Right ventricle myocardium superior (tissue), 1 donor: ENCODE measurements around the gene UST. TPM values are rescaled to one million over a fixed set of nuclear protein-coding genes. Genes with fewer than 3 reads are reported as not detected.
"Not testable (repeated sequence)": the region's sequence is repeated elsewhere in the genome, so short reads cannot be mapped to it uniquely, and the experiment has no call there.

Experiments used
- ATAC-seq: fragments of 200-7000 bp; cut with Tn5 transposase; one replicate; pipeline ENCODE4 v1.9.1; 2020; ENCODE audit warnings: mild to moderate bottlenecking; ENCODE audit not compliant: poor library complexity
- DNase-seq: peaks from one replicate; pipeline ENCODE4 v3.0.0-alpha.2; 2020
- intact Hi-C: fragments of 100-400 bp; cut with DNase I; formaldehyde crosslinking; loops from one replicate; pipeline ENCODE4 v1.11.2; 2022
- total RNA-seq: library from RNA; stranded (reverse); fragmentation: NEBNext Ultra II Directional; extraction: Animal tissue kit (Norgen Biotek cat#: 25700); gene quantifications from one replicate; pipeline ENCODE4 v1.2.1, GENCODE V29; 2021
- donor health status: DM: no; HTN: yes; CAD: no; lungs with severe emphysema.

The UST gene
- total RNA-seq, 1 donor from 2014 or later, result 3.9 TPM

DNA sequence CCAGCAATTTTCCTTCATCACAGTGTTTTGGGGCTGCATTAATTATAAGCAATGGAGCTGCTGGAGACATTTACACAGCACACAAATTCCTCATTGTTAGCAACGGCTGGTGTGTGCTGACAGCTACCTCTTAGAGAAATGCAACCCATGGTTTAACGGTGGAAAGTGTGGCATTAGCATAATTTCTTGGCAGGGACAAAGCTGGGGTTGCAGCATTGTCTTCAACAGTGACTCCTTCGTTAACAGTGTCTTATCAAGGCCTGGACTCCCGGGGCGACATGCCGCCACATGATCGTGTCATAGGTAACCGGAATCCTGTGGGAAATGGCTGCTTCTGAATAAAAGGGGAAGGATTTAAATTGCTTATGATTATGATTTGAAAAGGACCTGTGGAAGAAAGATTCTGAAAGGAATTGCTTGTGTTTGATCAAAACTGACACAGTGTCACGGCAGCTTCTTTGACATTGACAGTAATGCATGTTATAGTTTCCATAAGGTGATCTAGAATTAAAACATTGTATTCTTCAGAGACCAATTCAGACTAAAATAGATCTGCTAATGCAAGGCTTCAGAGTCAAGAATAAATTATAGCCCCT is 128.0 kb downstream of the UST start:
- ATAC-seq (peak; percentile 92), DNase-seq (peak; percentile 52)
- intact Hi-C loops, result no loop called here

DNA sequence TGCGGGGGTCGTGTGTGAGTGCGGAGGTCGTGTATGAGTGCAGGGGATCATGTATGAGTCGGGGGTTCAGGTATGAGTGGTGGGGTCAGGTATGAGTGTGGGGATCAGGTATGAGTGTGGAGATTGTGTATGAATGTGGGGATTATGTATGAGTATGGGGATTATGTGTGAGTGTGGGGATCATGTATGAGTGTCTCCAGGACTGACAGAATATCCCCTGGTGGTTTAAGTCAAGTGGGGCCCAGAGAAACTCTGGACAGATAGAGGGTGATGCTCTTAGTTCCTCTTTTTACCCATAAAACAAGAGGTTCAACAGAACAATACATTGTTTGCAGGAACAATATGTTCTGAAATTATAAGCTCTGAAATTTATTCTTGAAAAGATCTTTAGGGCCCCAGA is 131.9 kb downstream of the UST start:
- intact Hi-C loops, result no loop called here
- DNase-seq (no peak), ATAC-seq (no peak)

DNA sequence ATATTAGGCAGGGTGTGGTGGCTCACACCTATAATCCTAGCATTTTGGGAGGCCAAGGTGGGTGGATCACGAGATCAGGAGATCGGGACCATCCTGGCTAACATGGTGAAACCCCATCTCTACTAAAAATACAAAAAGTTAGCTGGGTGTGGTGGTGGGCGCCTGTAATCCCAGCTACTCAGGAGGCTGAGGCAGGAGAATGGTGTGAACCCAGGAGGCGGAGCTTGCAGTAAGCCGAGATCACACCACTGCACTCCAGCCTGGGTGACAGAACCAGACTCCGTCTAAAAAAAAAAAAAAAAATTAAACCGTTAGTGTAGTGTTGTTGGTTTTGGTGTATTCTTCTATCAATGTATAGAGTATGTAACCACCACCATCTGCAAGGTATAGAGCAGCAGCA is 133.9 kb downstream of the UST start:
- ATAC-seq, intact Hi-C loops, DNase-seq: not testable (repeated sequence)

DNA sequence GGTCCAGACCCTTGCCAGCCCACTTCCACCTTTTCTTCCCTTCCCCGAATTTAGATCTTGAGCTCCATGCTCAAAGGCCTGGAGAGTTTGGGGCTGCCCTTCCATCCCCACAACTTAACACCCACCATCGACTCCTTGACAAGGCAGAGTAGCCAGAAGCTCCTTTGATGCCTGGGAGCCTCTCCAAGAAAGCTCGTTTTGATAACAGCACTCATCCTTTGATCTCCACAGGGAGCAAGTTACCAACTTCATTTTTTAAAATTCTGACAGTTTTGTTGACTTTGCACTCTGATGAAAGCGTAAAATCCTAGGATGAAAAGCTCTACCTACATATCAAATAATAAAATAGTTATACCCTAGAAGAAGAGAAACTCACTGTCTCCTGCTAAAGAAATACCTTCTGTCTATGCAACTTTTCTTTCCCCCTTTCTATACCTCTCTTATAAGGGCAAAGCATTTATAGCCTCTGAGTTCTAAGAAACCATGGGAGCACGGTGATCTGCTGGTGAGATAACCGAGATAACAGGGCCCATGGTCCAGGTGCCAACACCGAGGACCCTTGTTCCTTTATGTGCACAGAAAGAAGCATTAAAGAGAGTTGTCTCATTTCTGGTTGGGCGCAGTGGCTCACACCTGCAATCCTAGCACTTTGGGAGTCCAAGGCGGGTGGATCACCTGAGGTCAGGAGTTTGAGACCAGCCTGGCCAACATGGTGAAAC is 134.9 kb downstream of the UST start:
- DNase-seq, result no peak
- ATAC-seq, result no peak
- intact Hi-C loops, result no loop called here

DNA sequence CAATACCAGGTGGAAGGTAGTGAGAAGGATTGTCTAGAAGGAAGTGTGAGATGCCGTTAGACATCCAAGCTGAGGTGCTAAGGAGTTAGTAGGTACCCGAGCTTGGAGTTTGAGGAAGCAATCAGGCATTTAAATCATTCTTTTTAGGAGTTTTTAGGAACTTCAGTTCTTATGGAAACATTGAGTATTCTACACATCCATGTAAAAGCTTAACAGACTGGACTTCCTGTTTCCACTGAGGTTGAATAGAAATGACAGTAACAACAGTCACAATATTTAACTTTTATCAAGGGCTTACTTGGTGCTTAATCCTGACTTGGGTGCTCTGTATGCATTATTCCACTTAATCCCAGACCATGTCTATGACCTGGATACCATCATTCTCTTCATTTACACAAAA is 136.4 kb downstream of the UST start:
- no peak for DNase-seq
- ATAC-seq, result no peak
- intact Hi-C loops, result no loop called here

DNA sequence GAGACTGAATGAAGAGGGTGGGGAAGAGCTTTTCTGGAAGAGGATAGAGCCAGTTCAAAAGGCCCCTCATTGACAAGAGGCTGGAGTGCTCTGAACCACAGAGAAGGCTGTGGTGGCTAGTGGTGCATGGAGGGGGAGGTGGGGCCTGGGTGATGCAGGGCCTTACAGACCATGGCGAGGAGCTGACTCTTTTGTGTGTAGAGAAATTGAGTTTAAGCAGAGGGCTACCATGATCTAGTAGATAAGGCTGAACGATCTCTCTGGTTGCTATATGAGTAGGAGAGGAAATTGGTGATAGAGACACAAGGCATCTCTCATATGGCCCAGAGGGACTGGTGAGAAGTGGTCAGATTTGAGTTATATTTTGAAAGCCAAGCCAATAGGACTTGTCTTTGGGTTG is 137.6 kb downstream of the UST start:
- no peak for ATAC-seq
- intact Hi-C loops, result no loop called here
- DNase-seq, result no peak

DNA sequence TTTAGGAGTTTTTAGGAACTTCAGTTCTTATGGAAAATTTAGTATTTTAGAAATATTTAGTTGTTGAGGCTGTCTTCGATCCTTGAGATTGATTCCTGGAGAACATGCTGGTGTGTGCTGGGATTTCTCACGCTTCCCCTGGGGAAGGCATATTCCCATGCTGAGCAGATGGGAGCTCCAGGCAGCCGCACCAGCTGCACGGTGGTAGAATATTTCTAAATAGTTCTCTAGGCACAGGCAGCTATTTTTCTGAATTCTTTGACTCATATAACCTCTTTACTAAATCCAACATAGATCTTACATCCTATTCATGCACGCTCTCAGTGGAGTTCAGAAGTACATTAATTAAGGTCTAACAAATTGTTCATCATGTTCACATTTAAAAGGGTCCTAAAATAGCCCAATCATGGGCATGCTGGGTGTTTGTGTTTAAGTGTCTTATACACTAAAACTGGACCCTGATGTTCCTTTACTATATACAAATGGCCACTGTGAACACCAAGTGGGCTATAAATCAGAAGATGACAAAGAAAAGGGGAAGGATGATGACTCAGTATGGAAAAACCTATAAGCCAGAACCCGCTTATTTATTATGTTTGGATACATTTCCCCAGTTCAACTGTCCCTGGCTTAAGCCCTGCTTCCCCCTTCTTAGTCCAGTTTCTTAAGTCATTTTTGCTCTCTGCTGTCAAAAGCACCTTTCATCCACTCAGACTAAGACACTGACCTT is 138.5 kb downstream of the UST start:
- ATAC-seq (no peak), DNase-seq (no peak)
- intact Hi-C loops, result no loop called here

DNA sequence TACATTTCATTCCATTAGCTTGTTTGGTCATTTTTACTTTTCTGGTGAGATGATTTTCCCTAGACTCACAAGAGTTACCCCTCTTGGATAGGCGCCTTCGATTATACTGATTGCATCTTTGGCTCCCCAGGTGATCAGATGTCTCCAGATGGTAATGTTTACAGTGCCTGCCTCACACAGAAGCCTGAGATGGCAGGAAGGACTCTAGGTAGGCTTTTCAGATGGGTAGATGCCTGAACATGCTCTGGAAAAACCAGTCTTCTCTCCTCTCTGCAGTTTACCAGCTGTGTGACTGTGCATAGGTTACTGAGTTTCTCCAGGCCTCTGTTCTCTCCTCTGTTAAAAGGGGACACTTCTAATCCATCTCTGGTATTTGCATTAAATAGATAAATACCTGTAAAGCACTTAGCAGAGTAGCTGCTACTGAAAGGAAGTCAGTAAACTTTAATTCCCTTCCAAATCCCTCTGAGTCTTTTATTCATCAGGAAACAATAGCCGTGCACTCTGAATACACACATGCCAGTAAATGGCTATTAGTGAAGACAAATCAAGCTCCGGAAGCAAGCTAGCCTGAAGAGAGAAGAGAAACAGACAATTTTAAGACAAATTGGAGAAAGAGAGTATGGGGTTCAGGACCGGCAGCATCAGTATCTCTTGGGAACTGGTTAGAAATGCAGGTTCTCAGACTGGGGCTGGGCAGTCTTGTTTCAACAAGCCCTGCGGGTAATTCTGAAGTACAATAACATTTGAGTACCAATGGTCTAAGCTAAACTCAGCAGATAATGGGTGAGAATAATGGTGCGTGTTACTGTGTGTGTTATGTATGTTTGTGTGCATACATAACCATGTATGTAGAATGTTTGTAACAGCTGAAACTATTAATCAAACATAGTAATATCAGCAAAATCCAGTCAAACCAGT is 139.4 kb downstream of the UST start:
- DNase-seq, result no peak
- intact Hi-C loops, result no loop called here
- no peak for ATAC-seq

DNA sequence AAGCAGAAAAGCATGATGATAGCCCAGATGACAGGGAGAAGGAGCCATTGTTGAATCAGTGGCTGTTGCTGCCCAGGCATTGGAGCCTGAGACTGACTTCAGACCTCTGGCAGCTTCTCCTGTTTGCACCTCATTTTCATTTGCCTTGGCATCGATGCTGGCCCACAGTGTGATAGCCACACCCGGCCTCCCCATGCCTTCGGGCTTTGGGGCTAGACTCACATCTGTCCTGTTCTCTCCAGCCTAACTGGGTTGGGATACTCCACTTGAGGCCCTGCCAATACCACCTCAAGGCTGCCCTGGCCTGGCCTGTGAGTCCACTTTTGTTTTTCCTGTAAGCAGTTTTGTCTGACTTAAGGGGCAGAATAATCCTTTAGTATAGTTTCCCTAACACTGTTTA is 140.4 kb downstream of the UST start:
- intact Hi-C loops, result no loop called here
- ATAC-seq (no peak), DNase-seq (no peak)

DNA sequence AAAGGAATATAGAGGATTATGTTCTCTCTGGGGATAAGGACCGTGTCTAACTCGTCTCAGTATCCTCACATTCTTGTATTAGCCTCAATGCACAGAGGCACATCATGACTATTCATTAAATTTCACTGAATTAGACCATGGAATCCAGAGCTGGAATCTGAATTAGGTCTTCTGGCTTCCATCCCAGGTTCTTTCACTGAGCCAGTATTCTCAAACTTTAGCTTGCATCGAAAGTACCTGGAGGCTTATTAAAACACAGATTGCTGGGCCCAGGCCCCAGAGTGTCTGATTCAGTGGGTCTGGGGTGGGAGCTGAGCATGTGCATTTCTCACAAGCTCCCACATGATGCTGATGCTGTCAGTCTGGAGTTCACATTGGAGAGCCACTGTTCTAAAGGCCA is 142.0 kb downstream of the UST start:
- peak; percentile 53 for ATAC-seq
- intact Hi-C loops, result no loop called here
- DNase-seq, result no peak

DNA sequence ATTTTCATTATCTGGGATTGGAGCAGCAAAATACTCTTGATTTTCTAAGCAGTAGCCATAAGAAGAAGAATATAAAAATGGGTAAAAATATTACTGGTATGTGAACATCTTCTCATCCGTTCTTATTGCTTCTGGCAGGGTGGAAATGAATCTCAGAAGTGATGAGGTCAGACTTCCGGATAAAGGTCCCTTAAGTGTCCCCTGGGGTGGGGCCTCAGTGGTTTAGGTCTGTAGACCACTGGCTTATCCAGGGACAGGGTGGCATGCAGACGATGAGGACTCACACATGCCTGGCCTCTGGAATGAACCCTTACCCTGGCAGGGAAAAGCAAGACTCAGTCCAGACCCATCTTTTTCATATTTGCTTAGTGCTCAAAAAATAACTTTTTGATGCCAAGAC is 143.3 kb downstream of the UST start:
- peak; percentile 32 for ATAC-seq
- intact Hi-C loops, result no loop called here

DNA sequence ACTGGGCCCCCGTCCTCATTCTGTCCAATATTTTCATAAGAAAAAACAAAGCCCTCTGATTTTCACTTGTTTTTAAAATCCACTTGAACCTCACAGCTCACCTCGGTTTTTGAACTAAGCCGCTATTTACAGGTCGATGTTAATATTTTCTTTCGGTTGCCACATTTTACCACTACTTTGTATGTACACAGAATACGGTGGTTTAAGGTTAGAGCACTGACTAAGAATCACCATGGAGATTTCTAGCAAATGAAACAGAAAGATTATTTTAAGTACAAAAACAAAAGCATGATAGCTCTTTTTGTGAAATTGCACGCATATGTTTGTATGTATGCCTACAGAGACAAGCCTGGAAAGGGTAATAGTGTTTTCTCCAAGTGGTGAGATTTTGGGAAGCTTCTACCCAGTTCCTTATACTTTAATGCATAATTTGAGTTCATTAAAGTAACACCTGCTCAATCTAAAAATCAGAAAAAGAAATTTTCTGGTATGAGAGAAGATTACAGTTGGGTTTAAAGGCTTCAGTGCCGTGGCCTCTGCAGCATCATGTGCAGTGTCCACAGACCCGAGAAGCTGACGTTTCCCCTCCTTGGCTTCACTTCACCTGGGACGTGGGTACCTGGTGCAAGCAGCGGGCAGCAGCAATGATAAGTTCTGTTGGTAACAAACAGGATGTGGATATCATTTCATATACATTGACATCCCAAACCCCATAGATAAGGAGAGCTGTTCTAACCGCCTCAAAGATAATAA is 144.0 kb downstream of the UST start:
- intact Hi-C loops, result no loop called here
- ATAC-seq, result no peak
- no peak for DNase-seq

More for the DNA sequence above, 143.3 kb downstream of the UST start:
- no peak for DNase-seq

DNA sequence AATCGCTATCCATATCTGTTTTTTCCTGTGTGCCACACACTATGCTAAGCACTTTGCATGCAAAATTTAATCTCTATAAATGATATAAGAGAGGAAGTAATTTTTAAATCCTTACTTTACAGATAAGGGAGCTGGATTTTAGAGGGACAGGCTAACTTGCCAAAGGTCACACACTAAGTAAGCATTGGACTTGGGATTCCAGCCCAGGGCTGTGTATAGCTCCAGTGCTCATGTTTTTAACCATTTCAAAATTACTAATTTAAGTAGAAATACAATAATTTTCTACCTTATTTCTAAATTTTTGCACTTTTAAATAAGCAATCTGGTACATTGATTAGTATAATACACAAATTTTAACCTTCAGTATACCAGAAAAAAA is 144.6 kb downstream of the UST start:
- DNase-seq, result no peak
- intact Hi-C loops, result no loop called here

DNA sequence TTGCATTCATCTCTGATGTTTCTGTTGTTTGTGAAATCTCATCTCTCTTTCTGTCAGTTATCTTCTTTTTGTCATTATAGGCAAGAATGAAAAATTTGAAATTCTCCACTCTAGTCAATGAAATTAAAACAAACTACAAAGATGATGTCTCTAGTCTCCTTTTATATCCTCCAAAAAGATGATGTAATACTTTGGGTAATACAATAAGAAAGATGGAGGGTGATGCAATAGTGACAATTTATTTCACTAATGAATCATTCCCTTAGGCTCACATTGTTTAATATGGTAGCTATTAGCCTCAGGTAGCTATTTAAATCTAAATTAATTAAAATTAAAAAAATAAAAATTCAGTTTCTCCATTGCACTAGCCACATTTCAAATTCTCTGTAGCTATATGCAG is 145.4 kb downstream of the UST start:
- ATAC-seq (no peak), DNase-seq (no peak)
- intact Hi-C loops, result no loop called here

More for the DNA sequence above, 144.6 kb downstream of the UST start:
- no peak for ATAC-seq

DNA sequence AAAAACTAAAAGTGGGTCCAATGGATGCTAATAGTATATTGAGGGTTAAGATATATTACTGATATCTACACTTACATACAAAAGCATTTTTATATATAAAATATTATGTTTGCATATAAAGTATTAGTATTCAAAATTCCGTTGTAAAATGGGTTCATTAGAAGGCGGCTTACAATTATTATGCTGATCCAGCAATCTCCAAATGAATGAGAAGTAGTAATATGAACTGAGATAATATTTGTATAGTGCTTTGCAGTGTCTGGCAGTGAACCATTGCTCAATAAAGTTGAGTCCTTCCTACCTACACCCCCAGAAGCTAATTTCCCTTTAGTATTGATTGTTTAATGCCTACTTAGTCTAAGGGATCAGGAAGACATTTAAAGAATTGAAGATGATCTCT is 146.2 kb downstream of the UST start:
- no peak for DNase-seq

DNA sequence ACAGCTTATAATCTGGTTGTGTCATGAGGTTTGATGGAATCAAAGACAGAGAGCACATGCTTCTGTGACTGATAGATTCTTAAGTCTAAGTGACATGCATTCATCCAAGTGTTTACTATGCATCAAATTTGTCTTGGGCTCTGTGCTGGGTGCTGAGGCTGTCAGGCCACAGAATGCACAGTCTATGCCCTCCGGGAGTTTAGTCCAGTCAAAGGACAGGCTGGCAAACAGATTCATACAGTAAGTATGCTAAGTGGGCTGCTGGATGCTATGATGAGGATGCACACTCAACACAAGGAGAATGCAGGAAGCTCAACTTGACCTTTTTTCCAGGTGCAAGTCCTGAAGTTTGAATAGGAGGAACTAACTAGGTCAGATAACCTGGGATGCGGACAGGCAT is 146.7 kb downstream of the UST start:
- intact Hi-C loops, result no loop called here
- DNase-seq, result no peak
- ATAC-seq, result no peak

More for the DNA sequence above, 146.2 kb downstream of the UST start:
- ATAC-seq, result no peak
- intact Hi-C loops, result no loop called here

DNA sequence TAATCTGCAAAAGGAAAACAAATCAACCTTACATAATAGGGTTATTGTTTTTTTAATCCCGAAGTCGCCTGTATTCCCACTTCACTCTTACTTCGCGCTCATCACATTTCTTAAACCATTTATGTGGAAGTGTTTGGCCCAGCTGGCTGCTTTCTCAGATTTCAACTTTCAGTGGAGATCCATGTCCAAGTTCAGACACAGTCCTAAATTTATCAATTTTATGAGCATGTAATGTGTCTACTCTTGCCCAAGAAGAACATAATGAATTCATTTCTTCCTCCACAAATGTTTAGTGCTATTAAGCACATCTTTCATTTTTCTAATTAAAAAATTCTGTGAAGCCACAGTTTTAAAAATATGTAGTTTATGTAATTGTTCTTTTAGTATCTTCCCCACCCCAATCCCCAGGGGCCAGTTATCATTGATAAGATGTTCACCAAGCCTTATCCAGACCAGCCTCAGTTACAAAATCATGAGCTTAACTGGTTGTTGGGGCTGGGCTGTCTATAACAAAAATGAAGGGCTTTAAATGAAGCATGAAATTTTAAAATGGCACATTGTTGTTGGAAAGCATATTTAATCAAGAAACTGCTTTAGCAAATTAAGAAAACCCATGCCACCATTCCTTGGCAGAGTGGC is 151.7 kb downstream of the UST start:
- no peak for DNase-seq
- intact Hi-C loops, result no loop called here
- ATAC-seq, result peak; percentile 81
